HG02610 (cell line): ENCODE measurements around the gene GNG4.
"Not testable (repeated sequence)": the region's sequence is repeated elsewhere in the genome, so short reads cannot be mapped to it uniquely, and the experiment has no call there.

Source experiments
- ATAC-seq: cut with Tn5 transposase; IDR thresholded peaks from one replicate; pipeline ENCODE4 v1.9.1; 2021; ENCODE audit warnings: mild to moderate bottlenecking, moderate library complexity; ENCODE audit not compliant: unreplicated experiment

GNG4 gene

GRCh38 chr1:235588156-235588555 lies 61.4 kb downstream of the GNG4 start:
- ATAC-seq, result no peak

GRCh38 chr1:235586992-235587391 lies 62.6 kb downstream of the GNG4 start:
- ATAC-seq, result no peak

- no peak for ATAC-seq
Observed at GRCh38 chr1:235586413-235586812, 63.2 kb downstream of the GNG4 start.

- no peak for ATAC-seq
Observed at GRCh38 chr1:235584973-235585372, 64.6 kb downstream of the GNG4 start.

GRCh38 chr1:235583511-235584001 lies 66.0 kb downstream of the GNG4 start:
- ATAC-seq, result no peak

- ATAC-seq, result no peak
Observed at GRCh38 chr1:235582130-235582529, 67.5 kb downstream of the GNG4 start.

- ATAC-seq, result no peak
Observed at GRCh38 chr1:235579891-235580290, 69.7 kb downstream of the GNG4 start.

GRCh38 chr1:235575597-235575996 lies 74.0 kb downstream of the GNG4 start:
- ATAC-seq, result no peak

- no peak for ATAC-seq
Observed at GRCh38 chr1:235573880-235574279, 75.7 kb downstream of the GNG4 start.

GRCh38 chr1:235572971-235573370 lies 76.6 kb downstream of the GNG4 start:
- ATAC-seq, result not testable (repeated sequence)

GRCh38 chr1:235571482-235571881 lies 78.1 kb downstream of the GNG4 start:
- no peak for ATAC-seq

- no peak for ATAC-seq
Observed at GRCh38 chr1:235567812-235568503, 81.6 kb downstream of the GNG4 start.

- no peak for ATAC-seq
Observed at GRCh38 chr1:235566084-235566483, 83.5 kb downstream of the GNG4 start.

GRCh38 chr1:235563513-235564061 lies 86.0 kb downstream of the GNG4 start:
- no peak for ATAC-seq

- no peak for ATAC-seq
Observed at GRCh38 chr1:235562589-235562988, 87.0 kb downstream of the GNG4 start.

GRCh38 chr1:235558621-235559169 lies 90.9 kb downstream of the GNG4 start:
- ATAC-seq, result no peak

GRCh38 chr1:235557495-235557894 lies 92.1 kb downstream of the GNG4 start:
- no peak for ATAC-seq

GRCh38 chr1:235556807-235557206 lies 92.8 kb downstream of the GNG4 start:
- ATAC-seq, result no peak

- ATAC-seq, result no peak
Observed at GRCh38 chr1:235553112-235553551, 96.5 kb downstream of the GNG4 start.

- ATAC-seq, result no peak
Observed at GRCh38 chr1:235552146-235552716, 97.4 kb downstream of the GNG4 start.

- ATAC-seq, result no peak
Observed at GRCh38 chr1:235549351-235550139, 100.0 kb downstream of the GNG4 start.
